KBM-7 (cell line): Measurements from ENCODE around the gene CLEC5A.

ENCODE experiments used
- DNase-seq: peaks from one replicate; pipeline ENCODE4 v3.0.0-alpha.2; 2015
- in situ Hi-C: fragments of 300-500 bp; cut with MboI; formaldehyde crosslinking; loops from 2 replicates; pipeline ENCODE4 v1.14.3; 2020; ENCODE audit warnings: low sequenced_read_pairs, low pct_unique_long_range_greater_than_20kb, mixed read lengths

The CLEC5A gene

GRCh38 chr7:141877365-141877764, 69.4 kb downstream of the CLEC5A start:
- DNase-seq = no peak
- in situ Hi-C loops = no loop called here
